ENCODE data around the gene RAB33B.
"Not testable (repeated sequence)": the region's sequence is repeated elsewhere in the genome, so short reads cannot be mapped to it uniquely, and the experiment has no call there.

RAB33B gene

DNA sequence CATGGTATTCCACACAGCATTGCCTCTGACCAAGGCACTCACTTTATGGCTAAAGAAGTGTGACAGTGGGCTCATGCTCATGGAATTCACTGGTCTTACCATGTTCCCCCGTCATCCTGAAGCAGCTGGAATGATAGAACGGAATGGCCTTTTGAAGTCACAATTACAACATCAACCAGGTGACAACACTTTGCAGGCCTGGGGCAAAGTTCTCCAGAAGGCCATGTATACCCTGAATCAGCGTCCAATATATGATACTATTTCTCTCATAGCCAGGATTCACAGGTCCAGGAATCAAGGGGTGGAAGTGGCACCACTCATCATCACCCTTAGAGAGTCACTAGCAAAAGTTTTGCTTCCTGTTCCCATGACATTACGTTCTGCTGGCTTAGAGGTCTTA is 6.8 kb upstream of the RAB33B start:
- not testable (repeated sequence) for H3K36me3 ChIP-seq (ENCODE audit: insufficient read depth, low read length); H3K4me1 ChIP-seq (ENCODE audit: control insufficient read depth, insufficient read depth, low read length); H3K27me3 ChIP-seq (ENCODE audit: control insufficient read depth, insufficient read depth, low read length); H3K4me2 ChIP-seq (ENCODE audit: low read length); H3K4me3 ChIP-seq (ENCODE audit: low read length); H3K9me3 ChIP-seq (replicated peaks; ENCODE audit: low read length); H3K9ac ChIP-seq (ENCODE audit: low read depth, low read length)

DNA sequence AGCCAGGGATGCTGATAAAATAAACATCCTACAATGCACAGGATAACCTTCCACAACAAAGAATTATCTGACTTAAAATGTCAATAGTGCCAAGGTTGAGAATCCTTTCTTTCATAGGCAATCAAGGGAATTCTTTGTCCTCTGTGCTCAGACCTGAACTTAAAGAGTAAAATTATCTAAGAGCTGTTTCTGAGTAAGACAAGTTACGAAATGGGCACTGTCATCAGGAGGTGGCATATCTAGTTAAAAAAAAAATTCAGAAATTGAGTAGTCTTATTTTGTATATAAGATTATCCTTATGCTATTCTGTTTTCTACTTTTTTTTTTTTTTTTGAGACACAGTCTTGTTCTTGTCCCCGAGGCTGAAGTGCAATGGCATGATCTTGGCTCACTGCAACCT is 3.3 kb upstream of the RAB33B start:
- no peaks in the 10 kb centered on the region for H3K9me3 ChIP-seq (replicated peaks; ENCODE audit: low read length)
- no peaks in the 10 kb centered on the region for H3K36me3 ChIP-seq (ENCODE audit: insufficient read depth, low read length)
- H3K4me2 ChIP-seq (ENCODE audit: low read length): no peak overlapping the region
- H3K9ac ChIP-seq (ENCODE audit: low read depth, low read length): no peak overlapping the region
- no peak overlapping the region for H3K4me3 ChIP-seq (ENCODE audit: low read length)
- no peaks in the 10 kb centered on the region for H3K27me3 ChIP-seq (ENCODE audit: control insufficient read depth, insufficient read depth, low read length)
- H3K4me1 ChIP-seq (ENCODE audit: control insufficient read depth, insufficient read depth, low read length): peaks cover 19% of the 10 kb centered on the region

DNA sequence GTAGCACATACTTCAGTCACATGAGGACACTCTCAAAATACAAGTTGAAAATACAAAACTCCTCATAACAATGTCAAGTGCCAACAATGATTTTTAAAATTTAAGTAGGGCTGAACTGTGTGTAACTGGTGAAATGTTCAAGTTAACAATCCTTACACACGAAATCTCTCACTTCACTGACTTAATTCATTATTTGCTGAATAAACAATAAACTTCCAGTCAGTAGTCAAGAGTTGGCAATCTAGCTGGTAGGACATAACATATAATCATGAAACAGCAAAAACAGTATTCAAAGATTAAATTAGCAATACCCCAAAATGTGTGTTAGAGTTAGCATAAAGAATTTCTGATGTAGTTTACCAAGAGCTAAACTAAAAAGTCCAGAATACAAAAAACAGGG is 1.9 kb upstream of the RAB33B start:
- no peaks in the 10 kb centered on the region for H3K9me3 ChIP-seq (replicated peaks; ENCODE audit: low read length)
- peaks cover 33% of the 10 kb centered on the region for H3K4me1 ChIP-seq (ENCODE audit: control insufficient read depth, insufficient read depth, low read length)
- no peaks in the 10 kb centered on the region for H3K27me3 ChIP-seq (ENCODE audit: control insufficient read depth, insufficient read depth, low read length)
- H3K4me2 ChIP-seq (ENCODE audit: low read length): peak overlapping the region; percentile 92
- no peak overlapping the region for H3K9ac ChIP-seq (ENCODE audit: low read depth, low read length)
- no peak overlapping the region for H3K4me3 ChIP-seq (ENCODE audit: low read length)
- no peaks in the 10 kb centered on the region for H3K36me3 ChIP-seq (ENCODE audit: insufficient read depth, low read length)

DNA sequence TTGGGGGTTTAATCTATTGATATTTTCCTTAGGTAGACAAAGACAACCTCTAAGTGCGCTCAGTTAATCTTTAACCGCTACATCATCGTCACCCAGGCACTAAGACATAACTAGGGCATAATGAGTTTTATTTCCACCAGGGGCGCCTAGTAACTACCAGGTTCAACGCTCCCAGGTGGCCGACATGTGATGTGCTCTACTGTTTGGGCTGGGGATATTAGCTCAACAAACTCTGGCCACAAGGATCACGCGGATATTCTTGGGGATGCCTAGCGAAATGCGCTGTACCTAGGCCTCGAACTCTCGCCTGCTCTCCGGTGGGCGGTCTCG is 915 bp upstream of the RAB33B start:
- Histone ChIP-seq H3K9ac (ENCODE audit: low read depth, low read length) (peak overlapping the region; percentile 92), H3K9me3 (replicated peaks; ENCODE audit: low read length) (no peaks in the 10 kb centered on the region), H3K27me3 (ENCODE audit: control insufficient read depth, insufficient read depth, low read length) (no peaks in the 10 kb centered on the region), H3K4me3 (ENCODE audit: low read length) (peak overlapping the region; percentile 94), H3K36me3 (ENCODE audit: insufficient read depth, low read length) (no peaks in the 10 kb centered on the region), H3K4me2 (ENCODE audit: low read length) (peak overlapping the region; percentile 92), H3K4me1 (ENCODE audit: control insufficient read depth, insufficient read depth, low read length) (peaks cover 36% of the 10 kb centered on the region)

DNA sequence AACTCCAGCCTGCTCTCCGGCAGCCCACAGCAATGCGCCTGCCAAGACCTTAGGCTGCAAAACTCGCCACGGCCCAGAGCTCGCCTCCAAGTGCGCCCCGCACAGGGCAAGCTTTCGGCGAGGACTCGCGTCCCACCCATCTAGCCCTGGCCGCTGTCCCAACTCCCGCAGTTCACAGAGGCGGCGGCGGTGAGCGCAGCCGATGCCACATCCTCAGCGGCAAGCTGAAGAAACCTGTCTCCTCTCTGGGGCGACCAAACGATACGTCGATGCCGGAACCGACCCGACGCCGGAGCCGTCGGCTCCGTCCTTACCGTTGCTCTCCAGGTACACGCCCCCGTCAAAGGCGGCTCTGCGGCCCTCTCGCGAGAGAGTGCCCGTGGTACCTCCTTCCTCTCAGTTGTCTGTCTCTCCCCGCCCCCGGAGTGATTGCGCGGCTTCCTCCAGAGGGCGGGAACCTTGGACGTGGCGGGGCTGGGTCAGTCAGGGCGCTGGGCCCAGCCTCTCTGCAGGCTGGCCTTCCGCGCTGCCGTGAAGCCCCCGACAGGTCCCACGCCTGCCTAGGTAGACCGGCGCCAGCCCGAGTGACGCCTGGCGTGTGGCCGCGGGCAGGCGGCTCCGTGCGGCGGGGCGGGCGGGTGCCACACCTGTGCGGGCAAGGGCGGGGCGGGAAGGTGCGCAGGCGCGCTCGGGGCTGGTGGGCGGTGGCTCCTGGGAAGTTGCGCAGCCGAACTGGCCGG is 380 bp upstream of the RAB33B start:
- peak overlapping the region; percentile 94 for H3K4me3 ChIP-seq (ENCODE audit: low read length)
- no peaks in the 10 kb centered on the region for H3K36me3 ChIP-seq (ENCODE audit: insufficient read depth, low read length)
- no peaks in the 10 kb centered on the region for H3K9me3 ChIP-seq (replicated peaks; ENCODE audit: low read length)
- no peaks in the 10 kb centered on the region for H3K27me3 ChIP-seq (ENCODE audit: control insufficient read depth, insufficient read depth, low read length)
- peak overlapping the region; percentile 92 for H3K9ac ChIP-seq (ENCODE audit: low read depth, low read length)
- peaks cover 37% of the 10 kb centered on the region for H3K4me1 ChIP-seq (ENCODE audit: control insufficient read depth, insufficient read depth, low read length)
- H3K4me2 ChIP-seq (ENCODE audit: low read length): peak overlapping the region; percentile 92

DNA sequence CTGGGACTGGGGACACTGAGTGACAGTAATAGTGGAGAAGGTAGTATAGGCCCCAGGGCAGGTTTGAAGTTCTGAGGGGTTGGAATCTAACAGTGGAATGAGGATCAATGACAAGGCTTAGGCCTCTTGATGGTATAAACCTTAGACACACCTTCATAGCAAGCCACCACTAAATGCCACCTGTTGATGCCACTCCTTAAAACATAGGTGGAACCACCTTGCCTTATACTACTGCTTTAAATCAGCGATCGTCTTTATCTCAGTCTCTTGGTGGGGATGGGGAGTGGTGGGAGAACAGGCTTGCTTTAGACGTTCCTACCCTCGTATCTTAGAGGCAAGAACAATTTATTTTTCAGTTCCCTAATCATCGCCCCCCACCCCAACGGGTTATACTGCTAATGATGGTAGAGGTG is 1.2 kb downstream of the RAB33B start:
- Histone ChIP-seq H3K4me1 (ENCODE audit: control insufficient read depth, insufficient read depth, low read length) (peaks cover 41% of the 10 kb centered on the region), H3K9ac (ENCODE audit: low read depth, low read length) (peak overlapping the region; percentile 92), H3K4me3 (ENCODE audit: low read length) (peak overlapping the region; percentile 94), H3K27me3 (ENCODE audit: control insufficient read depth, insufficient read depth, low read length) (no peaks in the 10 kb centered on the region), H3K9me3 (replicated peaks; ENCODE audit: low read length) (no peaks in the 10 kb centered on the region), H3K36me3 (ENCODE audit: insufficient read depth, low read length) (no peaks in the 10 kb centered on the region), H3K4me2 (ENCODE audit: low read length) (peak overlapping the region; percentile 92)

DNA sequence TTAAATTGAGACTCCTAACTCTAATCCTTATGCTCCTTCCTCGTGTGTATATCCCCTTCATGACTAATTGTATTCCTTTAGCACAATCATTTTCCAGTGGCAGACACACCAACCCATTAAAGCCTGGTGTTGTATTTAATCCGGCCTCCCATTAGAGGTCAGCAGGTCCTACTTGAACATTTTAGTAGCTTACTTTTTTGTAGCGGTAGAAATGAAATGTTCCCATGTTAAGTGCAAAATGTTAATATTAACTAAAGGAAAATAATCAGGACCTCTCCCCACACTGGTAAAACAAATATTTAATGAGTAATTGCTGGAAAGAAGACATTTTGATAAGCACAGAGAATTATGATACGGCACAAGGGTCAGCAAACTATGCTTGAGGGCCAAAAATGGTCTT is 3.4 kb downstream of the RAB33B start:
- Histone ChIP-seq H3K9ac (ENCODE audit: low read depth, low read length) (no peak overlapping the region), H3K36me3 (ENCODE audit: insufficient read depth, low read length) (no peaks in the 10 kb centered on the region)

DNA sequence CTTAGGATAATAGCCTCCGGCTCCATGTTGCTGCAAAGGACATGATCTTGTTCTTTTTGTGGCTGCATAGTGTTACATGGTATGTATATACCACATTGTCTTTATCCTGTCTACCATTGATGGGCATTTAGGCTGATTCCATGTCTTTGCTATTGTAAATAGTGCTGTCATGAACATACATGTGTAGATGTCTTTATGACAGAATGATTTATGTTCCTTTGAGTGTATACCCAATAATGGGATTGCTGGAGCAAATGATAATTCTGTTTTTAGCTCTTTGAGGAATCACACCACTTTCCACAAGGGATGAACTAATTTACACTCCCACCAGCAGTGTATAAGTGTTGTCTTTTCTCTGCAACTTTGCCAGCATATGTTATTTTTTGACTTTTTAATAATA is 4.6 kb downstream of the RAB33B start:
- no peak overlapping the region for H3K9ac ChIP-seq (ENCODE audit: low read depth, low read length)
- peaks cover 29% of the 10 kb centered on the region for H3K4me1 ChIP-seq (ENCODE audit: control insufficient read depth, insufficient read depth, low read length)
- no peaks in the 10 kb centered on the region for H3K9me3 ChIP-seq (replicated peaks; ENCODE audit: low read length)
- no peak overlapping the region for H3K4me2 ChIP-seq (ENCODE audit: low read length)
- no peak overlapping the region for H3K4me3 ChIP-seq (ENCODE audit: low read length)
- no peaks in the 10 kb centered on the region for H3K36me3 ChIP-seq (ENCODE audit: insufficient read depth, low read length)
- no peaks in the 10 kb centered on the region for H3K27me3 ChIP-seq (ENCODE audit: control insufficient read depth, insufficient read depth, low read length)

More for the DNA sequence above, 3.4 kb downstream of the RAB33B start:
- H3K4me3 ChIP-seq (ENCODE audit: low read length): no peak overlapping the region
- peak overlapping the region; percentile 92 for H3K4me2 ChIP-seq (ENCODE audit: low read length)
- H3K4me1 ChIP-seq (ENCODE audit: control insufficient read depth, insufficient read depth, low read length): peaks cover 35% of the 10 kb centered on the region
- H3K27me3 ChIP-seq (ENCODE audit: control insufficient read depth, insufficient read depth, low read length): no peaks in the 10 kb centered on the region
- H3K9me3 ChIP-seq (replicated peaks; ENCODE audit: low read length): no peaks in the 10 kb centered on the region

DNA sequence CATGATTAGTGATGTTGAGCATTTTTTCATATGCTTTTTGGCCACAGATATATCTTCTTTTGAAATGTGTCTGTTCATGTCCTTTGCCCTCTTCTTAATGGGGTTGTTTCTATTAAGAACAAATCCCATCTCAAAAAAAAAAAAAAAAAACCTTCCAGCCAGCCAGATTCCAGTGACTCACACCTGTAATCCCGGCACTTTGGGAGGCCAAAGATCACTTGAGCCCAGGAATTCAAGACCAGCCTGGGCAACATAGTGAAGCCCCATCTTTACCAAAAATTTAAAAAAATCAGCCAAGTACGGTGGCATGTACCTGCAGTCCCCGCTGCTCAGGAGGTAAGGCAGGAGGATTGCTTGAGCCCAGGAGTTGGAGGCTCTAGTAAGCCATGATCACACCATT is 5.1 kb downstream of the RAB33B start:
- H3K9ac ChIP-seq (ENCODE audit: low read depth, low read length): no peak overlapping the region
- no peaks in the 10 kb centered on the region for H3K27me3 ChIP-seq (ENCODE audit: control insufficient read depth, insufficient read depth, low read length)
- H3K4me2 ChIP-seq (ENCODE audit: low read length): no peak overlapping the region
- no peaks in the 10 kb centered on the region for H3K36me3 ChIP-seq (ENCODE audit: insufficient read depth, low read length)
- H3K4me3 ChIP-seq (ENCODE audit: low read length): no peak overlapping the region
- peaks cover 29% of the 10 kb centered on the region for H3K4me1 ChIP-seq (ENCODE audit: control insufficient read depth, insufficient read depth, low read length)
- no peaks in the 10 kb centered on the region for H3K9me3 ChIP-seq (replicated peaks; ENCODE audit: low read length)

DNA sequence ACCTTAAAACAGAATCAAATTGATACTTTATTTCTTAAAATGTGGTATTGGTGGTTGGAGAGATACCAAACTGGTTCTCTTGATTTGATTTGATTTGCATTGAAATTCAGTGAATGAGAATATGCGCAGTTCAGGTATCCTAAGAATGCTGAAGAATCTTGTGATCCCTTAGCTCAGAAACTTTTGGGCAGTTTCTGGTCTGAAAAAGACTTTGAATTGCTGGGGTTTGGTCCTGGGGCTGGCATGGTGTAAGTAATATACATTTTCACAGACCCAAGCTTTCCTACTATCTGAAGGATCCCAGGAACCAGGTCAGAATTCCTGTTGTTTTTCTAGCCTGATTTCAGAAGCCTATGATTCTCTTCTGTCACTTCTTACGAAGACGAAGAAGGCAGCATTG is 6.6 kb downstream of the RAB33B start:
- H3K9ac ChIP-seq (ENCODE audit: low read depth, low read length): no peak overlapping the region
- H3K4me2 ChIP-seq (ENCODE audit: low read length): no peak overlapping the region
- no peaks in the 10 kb centered on the region for H3K9me3 ChIP-seq (replicated peaks; ENCODE audit: low read length)
- H3K4me1 ChIP-seq (ENCODE audit: control insufficient read depth, insufficient read depth, low read length): peaks cover 22% of the 10 kb centered on the region
- H3K36me3 ChIP-seq (ENCODE audit: insufficient read depth, low read length): no peaks in the 10 kb centered on the region
- no peaks in the 10 kb centered on the region for H3K27me3 ChIP-seq (ENCODE audit: control insufficient read depth, insufficient read depth, low read length)
- H3K4me3 ChIP-seq (ENCODE audit: low read length): no peak overlapping the region

DNA sequence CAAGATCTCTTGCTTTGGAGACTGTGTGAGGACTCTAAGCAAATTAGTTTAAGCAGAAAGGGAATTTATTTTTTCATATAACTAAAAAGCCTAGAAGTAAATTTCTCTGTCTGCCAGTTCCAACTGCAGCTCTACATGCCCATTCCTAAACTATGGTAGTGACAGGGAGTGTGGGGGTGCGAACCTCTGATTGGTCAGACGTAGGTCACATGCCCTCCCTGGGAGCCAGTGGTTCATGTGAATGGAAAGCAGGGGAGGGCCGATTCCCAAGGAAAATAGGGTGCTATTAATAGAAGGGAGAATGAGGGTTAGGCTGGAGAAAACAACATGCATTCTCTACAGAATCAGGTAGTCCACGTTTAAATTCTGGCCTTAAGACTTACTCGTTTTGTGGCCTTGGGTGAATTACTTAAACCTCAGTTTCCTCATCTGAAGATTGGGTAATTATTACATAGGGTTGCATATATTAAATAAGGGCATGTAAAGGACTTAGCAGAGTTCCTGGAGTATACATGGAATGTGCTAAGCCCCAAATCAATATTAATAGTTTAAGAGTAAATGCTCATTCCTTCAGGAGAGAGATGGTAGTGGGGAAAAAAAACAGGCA is 7.2 kb downstream of the RAB33B start:
- H3K27me3 ChIP-seq (ENCODE audit: control insufficient read depth, insufficient read depth, low read length): no peaks in the 10 kb centered on the region
- no peaks in the 10 kb centered on the region for H3K36me3 ChIP-seq (ENCODE audit: insufficient read depth, low read length)
- H3K9me3 ChIP-seq (replicated peaks; ENCODE audit: low read length): no peaks in the 10 kb centered on the region
- no peak overlapping the region for H3K4me3 ChIP-seq (ENCODE audit: low read length)
- H3K4me1 ChIP-seq (ENCODE audit: control insufficient read depth, insufficient read depth, low read length): peaks cover 17% of the 10 kb centered on the region
- no peak overlapping the region for H3K9ac ChIP-seq (ENCODE audit: low read depth, low read length)
- no peak overlapping the region for H3K4me2 ChIP-seq (ENCODE audit: low read length)

DNA sequence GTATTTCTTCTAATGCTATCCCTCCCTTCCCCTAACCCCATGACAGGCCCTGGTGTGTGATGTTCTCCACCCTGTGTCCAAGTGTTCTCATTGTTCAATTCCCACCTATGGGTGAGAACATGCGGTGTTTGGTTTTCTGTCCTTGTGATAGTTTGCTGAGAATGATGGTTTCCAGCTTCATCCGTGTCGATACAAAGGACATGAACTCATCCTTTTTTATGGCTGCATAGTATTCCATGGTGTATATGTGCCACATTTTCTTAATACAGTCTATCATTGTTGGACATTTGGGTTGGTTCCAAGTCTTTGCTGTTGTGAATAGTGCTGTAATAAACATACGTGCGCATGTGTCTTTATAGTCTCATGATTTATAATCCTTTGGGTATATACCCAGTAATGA is 10.6 kb downstream of the RAB33B start:
- not testable (repeated sequence) for H3K4me1 ChIP-seq (ENCODE audit: control insufficient read depth, insufficient read depth, low read length); H3K9ac ChIP-seq (ENCODE audit: low read depth, low read length); H3K9me3 ChIP-seq (replicated peaks; ENCODE audit: low read length); H3K4me2 ChIP-seq (ENCODE audit: low read length); H3K4me3 ChIP-seq (ENCODE audit: low read length); H3K36me3 ChIP-seq (ENCODE audit: insufficient read depth, low read length); H3K27me3 ChIP-seq (ENCODE audit: control insufficient read depth, insufficient read depth, low read length)

Data from skeletal muscle satellite cell (primary cell).